Natural killer cell (primary cell): Measurements from ENCODE around the gene SLX9. TPM values are rescaled to one million over a fixed set of nuclear protein-coding genes. Genes with fewer than 3 reads are reported as not detected.
A peak's percentile ranks its signal among the peaks of the same experiment; 100 is the strongest.

Experiments
- ATAC-seq, 3 donors: fragments of 150-1000 bp in 2 of 3; fragments of 200-7000 bp in 1 of 3; cut with Tn5 transposase; 1 replicate in 1 of 3; 2 replicates in 2 of 3; pipeline ENCODE4 v1.10.0; 2021; ENCODE audit warnings: mild to moderate bottlenecking in 2 of 3, moderate library complexity in 2 of 3
- DNase-seq, 2 donors: peaks; one replicate each; pipeline versions ENCODE4 v3.0.0 to v3.0.0-alpha.2; 2013 to 2021; ENCODE audit warnings: mixed read lengths in 1 of 2
- H3K27ac ChIP-seq: one replicate; pipeline ENCODE4 v1.5.1; 2013; ENCODE audit warnings: mild to moderate bottlenecking, low read length
- H3K27me3 ChIP-seq: one replicate; pipeline ENCODE4 v1.6.1; 2013; ENCODE audit warnings: low read length; ENCODE audit not compliant: control insufficient read depth, insufficient read depth
- H3K36me3 ChIP-seq: one replicate; pipeline ENCODE4 v1.6.1; 2013; ENCODE audit warnings: low read length; ENCODE audit not compliant: control insufficient read depth, insufficient read depth
- H3K4me1 ChIP-seq: one replicate; pipeline ENCODE4 v1.6.1; 2013; ENCODE audit warnings: low read length; ENCODE audit not compliant: control insufficient read depth, insufficient read depth
- H3K4me3 ChIP-seq: one replicate; pipeline ENCODE4 v1.5.1; 2013; ENCODE audit warnings: low read length
- H3K9me3 ChIP-seq: one replicate; pipeline ENCODE4 v1.6.1; 2013; ENCODE audit warnings: low read length; ENCODE audit not compliant: control insufficient read depth, insufficient read depth
- H3K27ac Mint-ChIP-seq, 2 donors: one replicate each; pipeline ENCODE4 v1.8.0; 2022; ENCODE audit warnings: mild to moderate bottlenecking in 2 of 2, mixed read lengths in 2 of 2, moderate library complexity in 1 of 2
- H3K27me3 Mint-ChIP-seq, 2 donors: one replicate each; pipeline ENCODE4 v1.8.0; 2022; ENCODE audit warnings: low read depth in 2 of 2, mixed read lengths in 2 of 2
- H3K36me3 Mint-ChIP-seq: one replicate; pipeline ENCODE4 v1.8.0; 2022; ENCODE audit warnings: mixed read lengths
- H3K4me1 Mint-ChIP-seq, 2 donors: one replicate each; pipeline ENCODE4 v1.8.0; 2022; ENCODE audit warnings: mixed read lengths in 2 of 2
- H3K4me3 Mint-ChIP-seq: one replicate; pipeline ENCODE4 v1.8.0; 2022; ENCODE audit warnings: mild to moderate bottlenecking, moderate library complexity, mixed read lengths
- H3K9me3 Mint-ChIP-seq, 2 donors: one replicate each; pipeline ENCODE4 v1.8.0; 2022; ENCODE audit warnings: mixed read lengths in 2 of 2
- WGBS: methylation state at CpG from one replicate; pipeline ENCODE4 v1.1.7; 2013; ENCODE audit warnings: missing lambda C conversion rate; ENCODE audit not compliant: insufficient coverage; 5-methylcytosine and 5-hydroxymethylcytosine counted together
- intact Hi-C: fragments of 100-400 bp; cut with micrococcal nuclease; formaldehyde crosslinking; loops from one replicate; pipeline ENCODE4 v1.14.2; 2022
- total RNA-seq, 4 donors: library from RNA; stranded (reverse); fragments of 120-200 nt in 1 of 4; gene quantifications; one replicate each; pipeline versions ENCODE4 v1.2.3 to v1.2.4, GENCODE V29; 2013 to 2022
- TF ChIP-seq, protein P1 (sequence below): fragments of 200-600 bp; IDR thresholded peaks from one replicate; pipeline ENCODE4 v1.8.0; 2022; ENCODE audit warnings: antibody characterized with exemption

The SLX9 gene
- total RNA-seq, 3 donors from 2014 or later (not counting 1 experiment from before 2014, with no cell fraction given) = 12.8 to 22.9 (median 20.0) TPM

DNA sequence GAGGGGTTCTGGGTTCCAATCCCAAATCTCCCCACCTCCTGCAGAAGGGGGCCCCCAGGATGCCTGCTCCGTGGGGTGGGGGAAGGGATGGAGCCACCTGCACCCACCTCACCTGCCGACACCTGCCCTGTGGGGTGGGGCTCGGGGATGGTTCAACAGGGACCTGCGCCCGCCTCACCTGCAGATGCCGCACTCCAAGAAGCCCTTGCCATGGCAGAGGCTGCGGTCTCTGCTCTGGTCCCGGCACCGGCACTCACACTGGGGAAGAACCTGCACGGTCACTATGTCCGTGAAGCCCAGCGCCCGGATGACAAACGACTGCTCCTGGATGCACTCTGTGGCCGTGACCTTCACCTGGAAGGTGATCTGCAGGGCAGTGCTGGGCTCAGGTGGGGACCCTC, 48.2 kb upstream of the SLX9 start:
- Mint-ChIP-seq H3K27me3 (no peaks in the 10 kb centered on the region), H3K9me3 (no peaks in the 10 kb centered on the region), H3K4me3 (no peak overlapping the region), H3K36me3 (no peaks in the 10 kb centered on the region), H3K27ac (no peak overlapping the region), H3K4me1 (peaks cover 19 to 33% of the 10 kb centered on the region in 2 donors)
- 98% methylated on average over 15 of the region's 15 CpGs for WGBS
- intact Hi-C loops = loop anchor here (1.0 to 5.0 kb wide), 3 partner anchors 21 to 236 kb away; no protein-coding TSS in a partner anchor
- Histone ChIP-seq H3K4me1 (peaks cover 47% of the 10 kb centered on the region), H3K9me3 (no peaks in the 10 kb centered on the region), H3K4me3 (no peak overlapping the region), H3K27me3 (no peaks in the 10 kb centered on the region), H3K27ac (no peak overlapping the region), H3K36me3 (peaks cover 93% of the 10 kb centered on the region)
- DNase-seq = no peak
- ATAC-seq = no peak
- TF ChIP-seq, protein P1, sequence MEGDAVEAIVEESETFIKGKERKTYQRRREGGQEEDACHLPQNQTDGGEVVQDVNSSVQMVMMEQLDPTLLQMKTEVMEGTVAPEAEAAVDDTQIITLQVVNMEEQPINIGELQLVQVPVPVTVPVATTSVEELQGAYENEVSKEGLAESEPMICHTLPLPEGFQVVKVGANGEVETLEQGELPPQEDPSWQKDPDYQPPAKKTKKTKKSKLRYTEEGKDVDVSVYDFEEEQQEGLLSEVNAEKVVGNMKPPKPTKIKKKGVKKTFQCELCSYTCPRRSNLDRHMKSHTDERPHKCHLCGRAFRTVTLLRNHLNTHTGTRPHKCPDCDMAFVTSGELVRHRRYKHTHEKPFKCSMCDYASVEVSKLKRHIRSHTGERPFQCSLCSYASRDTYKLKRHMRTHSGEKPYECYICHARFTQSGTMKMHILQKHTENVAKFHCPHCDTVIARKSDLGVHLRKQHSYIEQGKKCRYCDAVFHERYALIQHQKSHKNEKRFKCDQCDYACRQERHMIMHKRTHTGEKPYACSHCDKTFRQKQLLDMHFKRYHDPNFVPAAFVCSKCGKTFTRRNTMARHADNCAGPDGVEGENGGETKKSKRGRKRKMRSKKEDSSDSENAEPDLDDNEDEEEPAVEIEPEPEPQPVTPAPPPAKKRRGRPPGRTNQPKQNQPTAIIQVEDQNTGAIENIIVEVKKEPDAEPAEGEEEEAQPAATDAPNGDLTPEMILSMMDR = no peak

DNA sequence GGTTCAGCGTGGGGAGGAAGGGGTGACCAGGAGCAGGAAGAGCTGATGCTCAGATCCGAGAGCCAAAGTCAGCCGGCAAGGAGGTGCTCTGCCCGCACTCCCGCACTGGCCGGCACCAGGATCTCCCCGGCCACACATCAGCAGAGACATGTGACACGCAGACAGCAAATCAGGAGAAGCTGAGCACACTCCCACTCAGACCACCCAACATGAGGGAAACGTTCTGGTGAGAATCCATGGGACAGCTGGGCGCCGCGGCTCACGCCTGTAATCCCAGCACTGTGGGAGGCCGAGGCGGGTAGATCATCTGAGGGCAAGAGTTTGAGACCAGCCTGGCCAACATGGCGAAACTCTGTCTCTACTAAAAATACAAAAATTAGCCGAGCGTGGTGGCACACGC, 47.7 kb upstream of the SLX9 start:
- Mint-ChIP-seq H3K27ac (peak overlapping the region; percentile 58 to 76), H3K4me3 (no peak overlapping the region), H3K4me1 (peaks cover 17 to 28% of the 10 kb centered on the region in 2 donors), H3K9me3 (no peaks in the 10 kb centered on the region), H3K36me3 (no peaks in the 10 kb centered on the region), H3K27me3 (no peaks in the 10 kb centered on the region)
- Histone ChIP-seq H3K27me3 (no peaks in the 10 kb centered on the region), H3K4me1 (peaks cover 43% of the 10 kb centered on the region), H3K4me3 (no peak overlapping the region), H3K36me3 (peaks cover 93% of the 10 kb centered on the region), H3K9me3 (no peaks in the 10 kb centered on the region), H3K27ac (no peak overlapping the region)
- intact Hi-C loops = loop anchor here (1.0 to 5.0 kb wide), 3 partner anchors 20 to 235 kb away; no protein-coding TSS in a partner anchor
- DNase-seq (no peak), ATAC-seq (no peak)
- WGBS = 93% methylated on average over 19 of the region's 19 CpGs
- TF ChIP-seq, protein P1 = no peak

- H3K4me3 ChIP-seq = no peak overlapping the region
- H3K4me3 Mint-ChIP-seq = no peak overlapping the region
- H3K36me3 Mint-ChIP-seq = no peaks in the 10 kb centered on the region
- peaks cover 17 to 22% of the 10 kb centered on the region in 2 donors for H3K4me1 Mint-ChIP-seq
- no peak overlapping the region for H3K27ac ChIP-seq
- 48% methylated on average over 13 of the region's 15 CpGs for WGBS
- peaks cover 93% of the 10 kb centered on the region for H3K36me3 ChIP-seq
- no peaks in the 10 kb centered on the region for H3K9me3 ChIP-seq
- H3K27ac Mint-ChIP-seq = peak overlapping the region; percentile 58 to 76
- ATAC-seq = peak; percentile 79 to 92 (median 80)
- H3K27me3 ChIP-seq = no peaks in the 10 kb centered on the region
- no peaks in the 10 kb centered on the region for H3K9me3 Mint-ChIP-seq
- DNase-seq = peak; percentile 77 to 89
- intact Hi-C loops = loop anchor here (1.0 to 5.0 kb wide), 3 partner anchors 20 to 235 kb away; no protein-coding TSS in a partner anchor
- peaks cover 41% of the 10 kb centered on the region for H3K4me1 ChIP-seq
- TF ChIP-seq, protein P1 = peak; percentile 86
- H3K27me3 Mint-ChIP-seq = no peaks in the 10 kb centered on the region
These were observed 47.1 kb upstream of the SLX9 start for GRCh38 chr21:44892536-44893277.
